ENCODE data around the gene LGALS14.
"Not testable (repeated sequence)": the region's sequence is repeated elsewhere in the genome, so short reads cannot be mapped to it uniquely, and the experiment has no call there.

The LGALS14 gene, protein sequence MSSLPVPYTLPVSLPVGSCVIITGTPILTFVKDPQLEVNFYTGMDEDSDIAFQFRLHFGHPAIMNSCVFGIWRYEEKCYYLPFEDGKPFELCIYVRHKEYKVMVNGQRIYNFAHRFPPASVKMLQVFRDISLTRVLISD

DNA sequence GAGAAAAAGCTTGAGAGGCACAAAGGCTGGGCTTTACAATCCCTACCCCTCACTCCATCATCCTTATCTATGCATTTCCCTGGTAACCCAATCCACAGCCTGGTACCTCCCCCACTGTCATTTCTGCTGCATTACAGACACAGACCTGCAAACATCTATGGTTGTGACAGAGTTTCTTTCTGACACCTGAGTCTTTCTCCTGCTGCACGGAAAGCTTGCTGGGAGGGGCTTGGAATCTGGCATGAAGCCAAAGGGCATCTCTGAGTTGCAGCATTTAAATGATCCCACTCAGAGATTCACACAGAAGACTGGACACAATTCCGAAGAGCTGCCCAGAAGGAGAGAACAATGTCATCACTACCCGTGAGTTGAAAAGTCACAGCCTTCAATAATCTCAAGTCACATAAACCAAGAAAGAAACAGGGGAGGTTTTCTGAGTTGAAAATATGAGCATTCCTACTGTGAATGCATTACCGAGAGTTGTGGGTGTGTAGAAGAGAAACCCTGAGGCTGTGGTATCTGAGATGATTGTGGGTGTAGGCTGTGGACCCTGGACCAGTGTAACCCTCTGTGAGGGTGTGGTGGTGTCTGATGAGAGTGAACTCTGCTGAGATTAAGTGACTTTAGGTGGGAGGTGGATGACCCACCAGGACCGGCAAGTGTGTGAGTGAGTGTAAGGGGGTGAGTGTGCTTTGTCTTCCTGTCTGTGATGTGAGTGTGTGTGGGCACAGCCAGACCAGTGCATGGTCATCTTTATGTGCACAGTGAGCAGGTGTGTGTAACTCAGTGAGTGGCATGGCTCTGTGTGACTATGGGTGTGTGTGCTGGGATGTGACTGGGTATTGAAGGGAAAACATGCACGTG, at the start of gene LGALS14:
Gene LGALS14, plus strand, starts transcription at position 301 of the 864 bp plus-strand sequence. Its CDS starts 48 bp downstream, at position 349.
- DNase-seq (ENCODE audit: low read depth) = no peak

DNA sequence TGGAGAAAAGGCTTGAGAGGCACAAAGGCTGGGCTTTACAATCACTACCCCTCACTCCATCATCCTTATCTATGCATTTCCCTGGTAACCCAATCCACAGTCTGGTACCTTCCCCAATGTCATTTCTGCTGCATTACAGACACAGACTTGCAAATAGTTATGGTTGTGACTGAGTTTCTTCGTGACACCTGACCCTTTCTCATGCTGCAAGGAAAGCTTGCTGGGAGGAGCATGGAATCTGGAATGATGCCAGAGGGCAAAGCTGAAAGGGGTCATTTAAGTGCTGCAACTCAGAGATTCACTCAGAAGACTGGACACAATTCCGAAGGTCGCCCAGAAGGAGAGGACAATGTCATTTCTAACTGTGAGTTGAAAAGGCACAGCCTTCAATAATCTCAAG, 48.7 kb upstream of the LGALS14 start, which contains the start of gene LGALS16:
Gene LGALS16, plus strand, starts transcription at position 301 of the 400 bp plus-strand sequence. Its CDS starts 49 bp downstream, at position 350.
- DNase-seq (ENCODE audit: low read depth) = no peak

DNA sequence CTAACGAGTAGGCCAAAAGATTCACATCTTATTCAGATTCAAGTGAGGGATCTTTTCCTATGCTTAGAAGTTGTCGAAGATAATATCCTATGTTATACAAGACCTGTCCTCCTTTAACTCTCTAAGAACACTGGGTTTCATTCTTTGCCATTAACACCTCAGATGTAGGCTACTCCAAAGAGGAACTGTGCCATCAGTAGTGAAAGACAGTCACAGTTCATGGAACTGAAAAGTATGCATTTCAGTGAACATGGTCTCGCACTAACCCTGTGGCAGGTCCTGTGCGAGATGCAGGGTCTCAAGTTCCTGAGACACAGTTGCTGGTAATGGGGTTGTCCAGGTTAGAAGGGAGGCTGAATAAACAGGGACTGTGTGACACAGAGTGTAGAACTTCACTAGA, 44.5 kb upstream of the LGALS14 start:
- no peak for DNase-seq (ENCODE audit: low read depth)

DNA sequence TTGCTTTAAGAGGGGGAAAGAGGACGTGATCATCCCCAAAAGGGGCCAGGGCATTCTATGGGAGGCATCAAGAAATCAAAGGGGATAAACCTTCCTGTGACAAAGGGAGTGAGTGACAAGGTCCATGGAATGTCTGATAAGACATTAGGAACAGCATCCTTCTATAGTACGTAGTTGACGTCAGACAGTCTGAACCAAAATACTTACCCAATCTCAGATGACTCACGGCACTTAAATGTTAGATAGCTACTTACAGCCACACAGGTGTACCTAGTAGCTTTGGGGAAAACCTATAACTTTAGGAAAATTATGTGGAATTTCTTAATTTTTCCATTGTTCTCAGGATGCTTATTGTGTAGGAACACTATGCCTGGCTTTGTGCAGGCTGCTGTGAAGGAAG, 43.6 kb upstream of the LGALS14 start:
- no peak for DNase-seq (ENCODE audit: low read depth)

DNA sequence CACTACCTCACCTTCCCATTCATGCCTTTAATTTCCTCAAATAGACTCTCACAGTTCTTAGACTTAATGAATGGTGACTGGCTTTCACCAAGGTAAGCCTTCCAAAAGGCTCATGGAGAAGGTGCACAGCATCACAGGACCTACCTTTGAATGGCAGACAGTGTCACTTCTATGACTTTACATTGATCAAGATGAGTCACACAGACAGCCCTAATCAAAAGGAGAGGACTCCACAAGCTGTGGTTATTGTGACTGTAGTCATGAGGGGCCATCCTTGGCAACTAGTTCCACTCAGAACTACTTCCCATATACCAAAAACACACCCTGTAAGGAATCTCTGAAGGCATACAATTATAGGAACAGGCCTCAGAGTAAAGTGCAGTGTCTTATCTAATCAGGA, 42.7 kb upstream of the LGALS14 start:
- DNase-seq (ENCODE audit: low read depth) = no peak

DNA sequence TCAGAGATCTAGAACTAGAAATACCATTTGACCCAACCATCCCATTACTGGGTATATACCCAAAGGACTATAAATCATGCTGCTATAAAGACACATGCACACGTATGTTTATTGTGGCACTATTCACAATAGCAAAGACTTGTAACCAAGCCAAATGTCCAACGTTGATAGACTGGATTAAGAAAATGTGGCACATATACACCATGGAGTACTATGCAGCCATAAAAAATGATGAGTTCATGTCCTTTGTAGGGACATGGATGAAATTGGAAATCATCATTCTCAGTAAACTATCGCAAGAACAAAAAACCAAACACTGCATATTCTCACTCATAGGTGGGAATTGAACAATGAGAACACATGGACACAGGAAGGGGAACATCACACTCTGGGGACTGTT, 34.4 kb upstream of the LGALS14 start:
- not testable (repeated sequence) for DNase-seq (ENCODE audit: low read depth)

DNA sequence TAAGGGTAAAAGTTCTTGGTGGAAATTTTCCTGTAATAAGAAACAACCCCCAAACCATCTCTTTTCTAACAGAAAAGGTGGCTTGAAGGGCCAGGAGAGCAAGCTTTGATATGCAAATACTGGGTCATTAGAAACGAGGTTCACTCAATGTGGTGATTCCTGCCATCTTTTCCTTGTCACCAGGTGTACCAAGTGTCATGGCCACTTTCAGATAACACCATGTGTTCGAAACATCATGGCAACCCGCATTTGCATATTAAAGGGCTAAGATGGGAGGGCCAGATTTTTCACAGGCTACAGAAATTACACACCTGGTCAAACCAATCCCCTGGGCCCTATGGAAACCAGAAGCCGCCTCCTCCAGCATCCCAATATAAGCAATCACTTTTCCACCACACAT, 33.3 kb upstream of the LGALS14 start:
- no peak for DNase-seq (ENCODE audit: low read depth)

DNA sequence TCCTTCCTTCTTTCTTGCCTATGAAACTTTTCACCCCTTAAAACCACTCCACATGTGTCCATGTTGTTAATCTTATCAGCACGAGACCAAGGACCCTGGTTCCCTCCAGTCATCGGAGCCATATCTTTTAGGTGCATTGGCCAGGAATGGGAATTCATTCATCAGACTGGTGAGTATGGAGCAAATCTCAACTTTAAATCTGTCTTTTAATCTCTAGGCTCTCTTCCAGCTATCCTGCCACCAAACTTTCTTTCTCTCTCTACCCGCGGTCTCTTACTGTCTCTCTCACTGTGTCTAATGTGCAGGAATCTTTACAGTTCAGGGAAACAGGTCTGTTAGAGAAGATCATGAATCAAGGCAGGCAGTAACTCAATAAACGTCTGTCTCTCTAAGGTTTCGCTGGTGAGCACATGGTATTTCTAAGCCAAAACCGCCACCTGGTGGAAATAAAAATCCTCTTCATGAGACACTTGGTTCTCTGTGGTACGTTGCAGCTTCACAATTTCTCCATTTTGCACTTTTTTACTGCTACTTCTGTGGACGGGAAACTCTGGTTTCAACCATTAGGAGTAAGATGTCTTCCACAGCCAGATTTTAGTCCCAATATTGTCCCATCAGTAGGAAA, 32.4 kb upstream of the LGALS14 start:
- DNase-seq (ENCODE audit: low read depth) = no peak

DNA sequence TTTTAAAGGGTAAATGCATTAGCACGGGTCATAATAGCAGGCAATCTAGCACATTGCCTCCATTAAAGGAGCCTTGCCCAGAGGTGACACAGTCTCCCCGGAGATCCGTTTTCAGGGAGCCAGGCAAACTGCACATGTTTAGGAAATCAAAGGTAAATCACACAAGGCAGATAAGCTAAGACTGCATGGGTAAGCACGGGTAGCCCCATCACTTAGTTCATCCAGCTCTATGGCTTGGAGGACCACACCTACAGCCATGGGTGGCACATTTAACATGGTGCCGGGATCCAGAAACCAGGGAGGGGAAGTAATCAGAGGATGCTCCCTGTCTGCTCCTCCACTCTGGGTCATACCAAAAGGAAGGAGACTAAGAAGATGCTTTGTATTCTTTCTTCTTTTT, 31.8 kb upstream of the LGALS14 start:
- no peak for DNase-seq (ENCODE audit: low read depth)

DNA sequence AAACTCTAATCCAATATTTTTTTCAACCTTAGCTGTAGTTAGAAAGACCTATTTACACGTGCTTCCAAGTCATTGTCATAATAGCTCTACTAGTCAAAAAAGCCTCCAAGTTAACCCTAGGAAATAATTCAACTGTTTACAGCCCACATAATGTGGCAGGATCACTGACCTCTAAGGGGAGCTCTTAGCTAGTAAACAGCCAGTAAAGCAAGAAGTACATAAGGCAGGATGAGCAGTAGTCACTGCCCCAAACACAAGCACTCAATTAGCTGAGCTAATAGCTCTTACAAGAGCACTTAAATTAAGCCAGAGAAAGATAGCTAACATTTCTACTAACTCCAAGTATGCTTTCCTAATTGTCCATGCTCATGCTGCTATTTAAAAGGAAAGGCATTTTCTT, 30.4 kb upstream of the LGALS14 start:
- not testable (repeated sequence) for DNase-seq (ENCODE audit: low read depth)

DNA sequence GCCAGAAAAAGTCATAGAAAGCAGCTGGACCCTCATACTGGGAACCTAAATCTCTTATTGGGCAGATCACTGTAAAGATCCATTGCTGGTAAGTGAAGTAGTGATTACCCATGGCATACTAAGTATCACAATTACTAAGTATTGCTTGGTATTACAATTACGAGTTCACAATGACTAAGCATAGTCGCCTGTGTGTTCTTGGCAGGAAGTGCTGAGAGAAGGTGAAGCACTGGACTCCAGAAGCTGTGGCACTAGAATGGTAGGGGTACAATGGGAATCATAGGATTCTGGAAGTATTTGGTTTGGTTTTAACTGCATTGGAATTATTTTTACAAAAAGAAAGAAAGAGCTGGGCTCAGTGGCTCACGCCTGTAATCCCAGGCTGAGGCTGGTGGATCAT, 28.3 kb upstream of the LGALS14 start:
- no peak for DNase-seq (ENCODE audit: low read depth)

DNA sequence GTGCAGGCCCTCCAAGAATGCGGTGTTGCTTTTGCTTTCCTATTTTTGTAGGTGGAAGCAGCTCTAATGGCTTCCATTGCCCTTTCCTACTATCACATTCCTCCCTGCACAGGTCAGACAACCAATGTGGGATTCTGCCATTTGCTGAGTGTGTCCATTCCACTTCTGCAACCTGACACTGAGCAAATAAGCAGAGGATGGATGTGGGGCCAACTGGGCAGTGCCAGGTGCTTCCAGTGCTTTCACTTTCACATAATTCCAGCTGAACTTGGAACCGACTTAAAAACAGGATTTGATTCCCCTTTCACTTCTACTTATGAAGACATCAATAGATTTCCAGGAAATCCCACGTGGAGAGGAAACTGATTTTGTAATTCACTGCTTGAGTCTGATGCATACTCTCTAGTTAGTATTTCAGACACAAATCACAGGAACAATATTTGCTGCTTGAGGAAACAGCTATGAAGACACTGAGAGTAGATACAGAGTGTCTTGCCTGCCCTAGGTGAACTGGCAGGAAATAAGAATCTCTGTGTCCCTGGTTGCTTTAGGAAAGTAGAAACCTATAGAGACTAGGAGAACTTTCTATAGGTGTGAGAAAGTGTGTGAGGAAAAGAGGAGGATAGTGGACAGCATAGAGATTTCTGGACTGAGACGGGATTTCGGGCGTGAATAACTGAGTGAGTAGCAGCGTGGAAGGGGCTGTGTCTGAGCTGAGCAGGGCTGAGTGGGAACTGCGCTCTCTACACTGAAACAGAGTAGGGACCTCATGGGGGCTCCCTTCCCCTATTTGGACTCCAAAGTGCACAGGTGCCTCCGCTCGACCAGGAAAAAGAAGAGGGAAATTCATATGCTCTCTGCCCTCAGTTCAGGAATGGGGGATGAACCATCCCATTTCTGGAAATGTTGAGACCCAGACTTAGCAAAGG, 26.1 kb upstream of the LGALS14 start:
- DNase-seq (ENCODE audit: low read depth) = no peak

DNA sequence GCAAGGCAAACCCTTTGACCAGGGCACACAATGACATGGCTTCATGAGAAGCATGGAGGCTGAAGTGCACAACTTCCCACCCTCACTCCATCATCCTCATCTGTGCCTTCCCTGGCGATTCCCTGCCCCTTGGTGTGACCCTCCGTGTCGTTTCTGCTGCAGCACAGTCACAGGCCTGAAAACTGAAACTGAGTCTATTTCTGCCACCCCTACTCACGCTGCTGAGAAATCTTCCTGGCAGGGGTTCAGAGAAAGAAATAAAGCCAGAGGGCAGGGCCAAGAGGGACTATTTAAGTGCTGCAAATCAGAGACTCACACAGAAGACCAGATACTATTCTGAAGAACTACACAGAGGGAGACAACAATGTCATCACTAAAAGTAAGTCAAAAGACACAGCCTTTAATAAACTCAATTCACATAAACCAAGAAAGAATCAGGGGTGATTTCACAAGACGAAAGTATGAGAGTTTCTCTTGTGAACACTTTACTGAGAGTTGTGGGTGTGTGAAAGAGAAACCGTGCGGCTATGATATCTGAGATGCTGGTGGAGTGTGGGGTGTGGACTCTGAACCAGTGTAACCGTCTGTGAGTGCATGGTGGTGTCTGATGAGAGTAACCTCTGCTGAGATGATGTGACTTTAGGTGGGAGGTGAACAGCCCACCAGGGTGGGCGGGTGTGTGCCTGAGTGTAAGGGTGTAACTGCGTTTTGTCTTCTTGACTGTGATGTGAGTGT, 25.1 kb upstream of the LGALS14 start:
- no peak for DNase-seq (ENCODE audit: low read depth)

DNA sequence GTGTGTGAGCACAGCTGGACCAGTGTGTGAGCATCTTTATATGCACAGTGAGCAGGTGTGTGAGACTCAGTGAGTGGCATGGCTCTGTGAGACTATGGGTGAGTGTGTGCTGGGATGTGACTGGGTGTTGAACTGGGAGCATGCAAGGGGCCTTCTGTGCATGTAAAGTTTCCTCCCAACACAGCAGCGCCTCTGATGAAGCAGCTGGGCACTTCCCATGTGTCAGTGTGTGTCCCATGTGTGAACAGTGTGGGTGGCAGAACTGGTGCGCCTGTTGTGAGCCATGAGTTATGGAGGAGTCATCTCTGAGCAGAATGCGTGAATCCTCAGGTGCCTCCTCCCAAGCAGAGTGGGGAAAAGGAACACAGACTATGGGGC, 24.5 kb upstream of the LGALS14 start:
- no peak for DNase-seq (ENCODE audit: low read depth)

DNA sequence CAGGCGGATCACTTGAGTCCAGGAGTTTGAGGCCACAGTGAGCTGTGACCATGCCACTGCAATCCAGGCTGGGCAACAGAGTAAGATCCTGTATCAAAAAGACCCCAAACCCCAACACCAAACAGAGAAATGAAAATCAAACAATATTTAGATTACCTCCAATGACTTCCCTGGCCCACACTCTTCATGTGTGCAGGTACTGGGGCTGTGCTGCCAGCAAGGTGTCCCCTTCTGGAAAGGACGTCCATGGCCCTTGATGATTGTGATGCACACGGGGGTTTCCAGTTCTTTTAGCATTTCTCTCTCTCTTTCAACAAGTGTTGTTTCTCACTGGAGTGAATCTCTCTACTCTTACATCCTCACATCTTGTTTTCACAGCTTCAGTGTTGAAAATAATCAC, 23.7 kb upstream of the LGALS14 start:
- DNase-seq (ENCODE audit: low read depth) = no peak

DNA sequence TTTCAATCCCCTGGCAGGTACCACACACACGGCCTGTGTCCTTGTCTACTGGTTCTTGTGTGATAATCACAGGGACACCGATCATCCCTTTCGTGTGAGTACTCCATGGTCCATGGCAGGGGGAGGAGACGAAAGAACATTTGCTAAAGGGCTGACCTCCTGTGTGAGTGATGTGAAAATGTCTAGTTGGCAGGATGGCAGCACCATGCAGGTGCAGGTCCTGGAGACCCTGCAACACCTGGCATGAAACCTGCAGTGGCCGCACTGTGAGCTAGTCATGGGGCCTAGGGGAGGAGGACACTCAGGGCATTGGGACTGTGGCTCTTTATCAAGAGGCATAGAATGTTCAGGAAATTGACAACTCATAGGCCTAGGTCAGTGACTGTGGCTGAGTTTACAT, 22.9 kb upstream of the LGALS14 start:
- no peak for DNase-seq (ENCODE audit: low read depth)

DNA sequence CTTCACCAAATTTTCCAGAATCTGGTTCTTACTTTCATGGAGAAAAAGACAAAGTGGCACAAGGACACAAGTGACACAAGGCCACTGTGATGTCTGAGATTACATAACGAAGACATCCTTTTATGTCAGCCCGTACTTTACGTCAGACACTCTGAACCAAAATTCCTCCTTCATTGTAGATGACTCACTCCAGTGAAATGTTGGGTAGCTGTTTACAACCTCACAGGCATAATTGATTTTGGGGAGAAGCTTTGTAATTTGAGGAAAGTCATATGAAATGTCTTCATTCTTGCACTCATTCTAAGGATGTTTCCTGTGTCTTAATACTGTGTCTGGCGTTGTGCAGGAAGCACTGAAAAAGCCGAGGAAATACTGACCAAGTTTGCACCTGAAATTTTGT, 20.0 kb upstream of the LGALS14 start:
- no peak for DNase-seq (ENCODE audit: low read depth)

DNA sequence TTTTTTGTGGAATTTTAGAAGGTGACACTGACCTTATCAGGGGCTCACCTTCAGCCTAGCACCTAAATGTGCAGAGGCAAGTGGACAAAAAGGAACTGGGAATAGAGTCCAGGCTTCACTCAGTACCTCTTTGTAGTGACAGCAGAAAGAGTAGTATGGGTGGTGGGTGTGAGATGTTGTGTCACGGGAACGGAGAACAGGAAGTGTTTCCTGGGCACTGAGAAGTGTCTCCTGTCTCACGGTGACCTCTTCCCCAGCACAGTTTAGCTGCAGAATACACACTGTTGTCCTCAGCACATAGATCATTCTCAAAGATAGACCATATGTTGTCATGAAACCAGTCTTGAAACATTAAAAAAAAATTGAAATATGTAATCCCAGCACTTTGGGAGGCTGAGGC, 17.5 kb upstream of the LGALS14 start:
- DNase-seq (ENCODE audit: low read depth) = no peak

DNA sequence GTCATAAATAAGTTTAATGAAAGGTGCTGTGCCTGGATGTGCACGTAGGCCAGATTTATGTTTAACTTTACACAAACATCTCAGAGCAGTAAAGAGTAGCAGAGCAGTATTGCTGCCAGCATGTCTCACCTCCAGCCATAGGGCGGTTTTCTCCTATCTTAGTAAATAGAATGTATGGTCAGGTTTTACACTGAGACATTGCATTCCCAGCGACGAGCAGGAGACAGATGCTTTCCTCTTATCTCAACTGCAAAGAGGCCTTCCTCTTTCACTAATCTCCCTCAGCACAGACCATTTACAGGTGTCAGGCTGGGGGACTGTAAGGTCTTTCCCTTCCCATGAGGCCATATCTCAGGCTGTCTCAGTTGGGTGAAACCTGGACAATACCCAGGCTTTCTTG, 15.6 kb upstream of the LGALS14 start:
- DNase-seq (ENCODE audit: low read depth) = not testable (repeated sequence)

DNA sequence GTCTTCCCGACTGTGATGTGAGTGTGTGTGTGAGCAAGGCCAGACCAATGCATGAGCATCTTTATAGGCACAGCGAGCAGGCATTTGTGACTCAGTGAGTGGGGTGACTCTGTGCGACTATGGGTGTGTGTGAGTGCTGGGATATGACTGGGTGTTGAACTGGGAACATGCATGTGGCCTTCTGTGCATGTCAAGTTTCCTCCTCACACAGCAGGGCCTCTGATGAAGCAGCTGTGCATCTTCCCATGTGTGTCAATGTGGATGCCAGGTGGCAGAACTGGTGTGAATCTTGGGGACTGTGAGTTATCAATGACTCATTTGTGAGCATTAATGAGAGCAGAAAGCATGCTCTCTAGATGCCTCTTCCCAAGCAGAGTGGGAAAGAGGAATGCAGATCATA, 12.1 kb upstream of the LGALS14 start:
- no peak for DNase-seq (ENCODE audit: low read depth)

DNA sequence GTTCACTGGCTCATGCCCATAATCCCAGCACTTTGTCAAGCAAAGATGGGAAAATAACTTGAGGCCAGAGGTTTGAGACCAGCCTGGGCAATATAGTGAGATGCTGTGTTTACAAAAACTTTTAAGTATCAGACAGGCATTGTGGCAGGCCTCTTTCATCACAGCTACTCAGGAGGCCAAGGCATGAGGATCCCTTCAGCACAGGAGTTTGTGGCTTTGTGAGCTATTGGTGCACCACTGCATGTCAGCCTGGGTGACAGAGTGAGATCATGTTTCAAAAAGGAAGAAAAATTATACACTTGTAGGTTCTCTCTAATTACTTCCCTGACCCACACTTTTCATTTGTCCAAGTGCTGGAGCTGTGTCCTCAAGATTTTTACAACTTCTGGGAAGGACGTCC, 11.5 kb upstream of the LGALS14 start:
- no peak for DNase-seq (ENCODE audit: low read depth)

DNA sequence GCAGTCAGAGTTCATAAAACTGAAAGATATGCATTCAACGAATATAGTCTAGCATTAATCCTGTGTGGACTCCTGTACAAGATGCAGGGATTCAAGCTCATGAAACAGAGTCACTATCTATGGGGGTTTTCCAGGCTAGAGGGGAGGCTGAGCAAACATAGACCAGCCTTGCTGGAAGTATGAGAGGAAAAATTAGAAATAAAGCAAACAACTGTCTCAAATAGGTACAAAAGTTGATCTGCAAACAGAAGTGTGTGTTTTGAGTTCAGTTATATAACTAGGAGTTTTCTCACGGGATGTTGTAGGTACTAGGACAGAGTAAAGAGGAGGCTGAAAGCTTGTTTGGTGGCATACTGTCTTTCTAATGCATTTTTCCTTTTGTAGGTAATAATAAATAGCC, 8.5 kb upstream of the LGALS14 start:
- no peak for DNase-seq (ENCODE audit: low read depth)

Measured in activated gamma-delta T cell treated with anti-CD3 and anti-CD28 coated beads, Interleukin-2, amount 50 U/mL, for 16 hours (primary cell).